K562 (cell line): Measurements from ENCODE around the gene C1RL. TPM values are rescaled to one million over a fixed set of nuclear protein-coding genes. Genes with fewer than 3 reads are reported as not detected.

Experiments used
- ARID1B ChIP-seq: fragments of 450-650 bp; IDR thresholded peaks from 2 replicates; pipeline ENCODE4 v1.6.1; 2016; ENCODE audit warnings: antibody characterized with exemption, mild to moderate bottlenecking, inconsistent platforms
- BRD9 ChIP-seq: fragments of 450-650 bp; IDR thresholded peaks from 2 replicates; pipeline ENCODE4 v1.6.1; 2018; ENCODE audit warnings: low read depth; ENCODE audit not compliant: partially characterized antibody
- CCNT2 ChIP-seq: IDR thresholded peaks from 2 replicates; pipeline ENCODE4 v1.6.1; 2011; ENCODE audit warnings: borderline replicate concordance, low read depth, mild to moderate bottlenecking, moderate library complexity, mixed read lengths, low read length; ENCODE audit not compliant: insufficient read length; ENCODE audit errors: extremely low read depth
- DPF2 ChIP-seq: fragments of 450-650 bp; IDR thresholded peaks from 2 replicates; pipeline ENCODE4 v1.6.1; 2016
- EP400 ChIP-seq: fragments of 450-650 bp; IDR thresholded peaks from 2 replicates; pipeline ENCODE4 v1.6.1; 2017; ENCODE audit warnings: antibody characterized with exemption, mild to moderate bottlenecking, moderate library complexity
- FOXK2 ChIP-seq, 2 experiments: fragments of 450-650 bp; IDR thresholded peaks in 1 of 2; conservative IDR thresholded peaks in 1 of 2; 2 replicates each; pipeline ENCODE4 v1.6.1; 2016; ENCODE audit warnings: low read depth in 2 of 2, mild to moderate bottlenecking in 1 of 2
- GATAD2A ChIP-seq: fragments of 450-650 bp; IDR thresholded peaks from 2 replicates; pipeline ENCODE4 v1.6.1; 2017
- JUND ChIP-seq, 2 experiments: IDR thresholded peaks; 2 replicates in 1 of 2; 3 replicates in 1 of 2; pipeline ENCODE4 v1.6.1; 2011; ENCODE audit warnings: borderline replicate concordance in 2 of 2, low read depth in 2 of 2, low read length in 2 of 2, improper control_type of control experiment in 1 of 2, missing biosample characterization in 1 of 2, missing genetic modification characterization in 1 of 2, missing genetic modification reagents in 1 of 2
- MLLT1 ChIP-seq, 2 experiments: fragments of 450-650 bp; IDR thresholded peaks; 2 replicates each; pipeline ENCODE4 v1.6.1; 2016
- MTA2 ChIP-seq: fragments of 450-650 bp; IDR thresholded peaks from 2 replicates; pipeline ENCODE4 v1.6.1; 2016; ENCODE audit warnings: low read depth
- MTA3 ChIP-seq: fragments of 450-650 bp; formaldehyde crosslinking; IDR thresholded peaks from 2 replicates; pipeline ENCODE4 v1.6.1; 2017; ENCODE audit warnings: mild to moderate bottlenecking, borderline replicate concordance
- TAL1 ChIP-seq: fragments of 450-650 bp; IDR thresholded peaks from 2 replicates; pipeline ENCODE4 v1.6.1; 2016; ENCODE audit warnings: mild to moderate bottlenecking
- TCF3 ChIP-seq: sonication (generic); formaldehyde crosslinking; IDR thresholded peaks from 2 replicates; pipeline ENCODE4 v1.4.0; 2020; ENCODE audit warnings: mild to moderate bottlenecking, missing genetic modification reagents
- TRIM25 ChIP-seq: fragments of 450-650 bp; IDR thresholded peaks from 2 replicates; pipeline ENCODE4 v1.7.0; 2016; ENCODE audit warnings: borderline replicate concordance
- ZBTB2 ChIP-seq: fragments of 450-650 bp; IDR thresholded peaks from 2 replicates; pipeline ENCODE4 v1.6.1; 2016; ENCODE audit warnings: antibody characterized with exemption
- ZKSCAN3 ChIP-seq: fragments of 250-450 bp; sonication (Bioruptor Pico); IDR thresholded peaks from 2 replicates; pipeline ENCODE4 v1.4.0; 2020
- ZNF134 ChIP-seq: fragments of 250-450 bp; sonication (Bioruptor Pico); conservative IDR thresholded peaks from 2 replicates; pipeline ENCODE4 v1.4.0; 2020
- ZNF766 ChIP-seq: fragments of 200-800 bp; sonication (Bioruptor generic); conservative IDR thresholded peaks from 2 replicates; pipeline ENCODE4 v1.6.1; 2016; ENCODE audit warnings: missing genetic modification characterization, missing compliant biosample characterization
- polyA plus RNA-seq, 8 experiments: library from polyadenylated mRNA; depleted of rRNA in 4 of 8; stranded (reverse) in 5 of 8; unstranded in 3 of 8; fragments of >200 nt; fragmentation: Nextera tagmentation in 2 of 8; fragmentation: Illumina TruSeq in 1 of 8; extraction: Ambion mirVana in 2 of 8; extraction: Trizol in 1 of 8; gene quantifications; 2 replicates each; pipeline versions ENCODE4 v1.2.1 to v1.2.3, GENCODE V29; 2011 to 2014; ENCODE audit warnings: inconsistent platforms in 1 of 8, missing spikeins in 1 of 8
- total RNA-seq, 7 experiments: library from RNA; depleted of rRNA in 6 of 7; stranded (reverse); fragments of >200 nt in 6 of 7; fragmentation: Illumina TruSeq in 2 of 7; extraction: Trizol in 2 of 7; gene quantifications; 2 replicates each; pipeline versions ENCODE4 v1.2.1 to v1.2.3, GENCODE V29; 2011 to 2021; ENCODE audit warnings: low replicate concordance in 1 of 7

C1RL gene
- total and polyA plus RNA-seq, 9 of the 15 experiments (the other 6 are each of a cell fraction or from before 2014, with no cell fraction given), result 1.4 to 10.7 (median 8.0) TPM

DNA sequence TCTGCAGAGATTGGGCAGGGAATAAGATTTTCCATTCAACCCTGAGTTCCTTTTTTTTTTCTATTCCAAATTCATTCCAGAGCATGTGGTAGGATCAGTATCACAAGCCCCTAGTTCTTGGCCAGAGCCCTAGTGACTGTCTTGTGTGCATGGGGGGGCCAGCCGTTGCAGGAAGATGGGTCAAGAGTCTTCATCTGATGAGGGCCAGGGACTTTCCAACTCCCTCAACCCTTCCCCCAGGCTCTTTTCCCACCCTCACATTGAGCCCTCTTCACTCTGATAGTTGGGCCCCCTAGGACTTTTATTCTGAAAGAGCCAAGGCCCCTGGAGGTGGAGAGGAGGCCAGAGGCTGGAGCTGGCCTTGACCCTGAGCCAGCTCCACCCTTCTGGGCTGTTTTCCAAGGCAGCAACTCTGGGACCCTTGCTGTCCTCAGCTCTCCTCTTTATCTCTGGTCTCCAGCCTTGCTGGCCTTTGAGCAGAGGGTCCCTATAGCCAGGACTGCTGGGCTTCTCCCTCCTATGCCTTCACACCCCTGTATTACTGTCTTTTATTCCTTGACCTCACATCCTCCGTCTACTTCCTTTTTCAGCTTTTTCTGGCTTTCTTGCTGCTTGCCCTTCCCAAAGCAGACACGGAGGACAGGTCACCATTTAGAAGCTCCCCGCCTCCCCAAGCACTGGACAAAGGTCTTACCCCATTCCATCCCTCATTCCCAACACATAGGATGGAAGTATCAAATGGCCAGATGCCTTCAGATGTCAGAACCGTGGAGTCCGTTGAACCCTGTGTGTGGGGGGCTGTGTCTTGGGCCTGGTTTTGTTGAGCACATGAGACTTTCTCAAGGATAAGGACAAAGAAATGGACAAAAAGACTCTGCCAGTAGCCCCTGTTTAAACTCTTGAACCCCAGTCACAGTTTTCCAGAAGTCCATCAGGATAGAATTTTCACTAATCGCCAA lies 14.1 kb upstream of the C1RL start (continued):
- TF ChIP-seq FOXK2 (conservative IDR thresholded peaks at IDR 0.05 in 1 of 2, IDR thresholded peaks at IDR 0.05 in 1 of 2; ENCODE audit: low read depth in 2 of 2), result 0 out of 4 replicates have a peak, but pooled peaks of 1 of the 2 experiments have one; percentile 44
- TF ChIP-seq ZKSCAN3 (CRISPR knock-in tag), result no peak
- no peak for TF ChIP-seq ZNF134
- peak; percentile 90 for TF ChIP-seq DPF2
- peak; percentile 77 for TF ChIP-seq MTA3
- TF ChIP-seq MTA2, result peak; percentile 67
- TF ChIP-seq TRIM25, result no peak
- peak; percentile 87 for TF ChIP-seq TCF3 (CRISPR knock-in tag)
- 0 out of 2 replicates have a peak, but pooled peaks have one; percentile 40 for TF ChIP-seq ZBTB2
- peak; percentile 82 for TF ChIP-seq TAL1
- 0 out of 4 replicates have a peak, but pooled peaks of 1 of the 2 experiments have one; percentile 14 for TF ChIP-seq MLLT1 (IDR thresholded peaks at IDR 0.05)
- peak; percentile 42; the same call in 1 of the 2 replicates for TF ChIP-seq JUND (IDR thresholded peaks at IDR 0.05; ENCODE audit: borderline replicate concordance, low read depth, low read length)
- no peak; the same call in 2 of the 3 replicates for TF ChIP-seq JUND (tag; IDR thresholded peaks at IDR 0.05; ENCODE audit: borderline replicate concordance, low read depth, low read length)
- TF ChIP-seq CCNT2, result peak; percentile 75
- peak; percentile 32; the same call in 1 of the 2 replicates for TF ChIP-seq ZNF766
- peak; percentile 45 for TF ChIP-seq BRD9
- peak; percentile 69; the same call in 1 of the 2 replicates for TF ChIP-seq GATAD2A
- peak; percentile 93 for TF ChIP-seq ARID1B
- TF ChIP-seq EP400, result peak; percentile 33; the same call in 1 of the 2 replicates
